GM12878 (cell line): Measurements from ENCODE around the gene PDE6G.
A peak's percentile ranks its signal among the peaks of the same experiment; 100 is the strongest.

Experiments
- CTCF ChIP-seq, 3 experiments: IDR thresholded peaks in 2 of 3; conservative IDR thresholded peaks in 1 of 3; 2 replicates each; pipeline ENCODE4 v1.5.1; 2011; ENCODE audit warnings: low read depth in 3 of 3, low read length in 3 of 3, mild to moderate bottlenecking in 3 of 3, control low read depth in 2 of 3, moderate library complexity in 2 of 3, inconsistent platforms in 1 of 3, mixed read lengths in 1 of 3; ENCODE audit not compliant: control insufficient read depth in 2 of 3, insufficient read depth in 1 of 3; ENCODE audit errors: extremely low read depth in 1 of 3
- FOS ChIP-seq: IDR thresholded peaks from 3 replicates; pipeline ENCODE4 v1.6.1; 2011; ENCODE audit warnings: borderline replicate concordance; ENCODE audit not compliant: insufficient read length; ENCODE audit errors: extremely low read depth
- MLLT1 ChIP-seq: fragments of 450-650 bp; IDR thresholded peaks from 2 replicates; pipeline ENCODE4 v1.6.1; 2016; ENCODE audit warnings: mild to moderate bottlenecking
- MYB ChIP-seq: fragments of 150-350 bp; IDR thresholded peaks from 2 replicates; pipeline ENCODE4 v1.6.1; 2014; ENCODE audit warnings: mild to moderate bottlenecking, low read depth, low read length, borderline replicate concordance
- NFYA ChIP-seq: IDR thresholded peaks from 2 replicates; pipeline ENCODE4 v1.6.1; 2011; ENCODE audit warnings: low read depth, mild to moderate bottlenecking, low read length, improper control_type of control experiment, borderline replicate concordance
- POLR2AphosphoS5 ChIP-seq: IDR thresholded peaks from 2 replicates; pipeline ENCODE4 v1.6.1; 2011; ENCODE audit warnings: mild to moderate bottlenecking, low read length, inconsistent platforms
- TF ChIP-seq, protein P1 (sequence below): IDR thresholded peaks from 2 replicates; pipeline ENCODE4 v1.6.1; 2012; ENCODE audit warnings: low read depth, low read length, improper control_type of control experiment

DNA sequence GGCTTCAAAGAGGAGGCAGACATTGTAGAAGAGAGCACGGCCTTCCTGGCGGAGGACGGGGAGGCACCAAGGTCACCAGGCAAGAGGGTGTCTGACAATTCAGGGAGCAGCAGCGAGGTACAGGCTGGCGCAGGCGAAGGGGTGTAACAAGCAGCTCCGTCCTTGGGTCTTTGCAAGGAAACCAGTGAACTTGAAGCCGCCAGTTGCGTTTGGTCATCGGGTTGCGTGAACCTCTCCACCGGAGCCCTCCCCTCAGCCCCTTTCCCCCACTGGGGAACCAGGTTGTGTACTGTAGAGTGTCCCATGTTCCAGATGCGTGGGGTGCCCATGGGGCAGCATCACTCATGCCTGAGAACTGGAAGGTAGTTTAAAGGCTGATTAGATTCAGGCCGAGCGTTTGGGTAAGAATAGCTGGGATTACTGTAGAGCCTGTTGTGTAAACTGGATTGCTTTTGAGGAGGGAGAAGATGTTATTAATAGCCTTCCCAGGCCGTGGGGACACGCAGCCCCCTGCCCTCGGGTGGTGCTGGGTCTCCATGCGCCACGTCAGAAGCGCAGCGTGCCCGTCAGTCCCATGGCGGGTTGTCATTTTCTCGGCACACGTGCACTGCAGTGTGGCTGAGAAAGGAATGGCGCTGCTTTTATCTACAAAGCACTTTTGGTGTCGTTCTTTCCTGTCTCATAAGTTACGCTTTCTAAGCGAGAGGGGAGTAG is 49.3 kb upstream of the PDE6G start:
- TF ChIP-seq, protein P1, sequence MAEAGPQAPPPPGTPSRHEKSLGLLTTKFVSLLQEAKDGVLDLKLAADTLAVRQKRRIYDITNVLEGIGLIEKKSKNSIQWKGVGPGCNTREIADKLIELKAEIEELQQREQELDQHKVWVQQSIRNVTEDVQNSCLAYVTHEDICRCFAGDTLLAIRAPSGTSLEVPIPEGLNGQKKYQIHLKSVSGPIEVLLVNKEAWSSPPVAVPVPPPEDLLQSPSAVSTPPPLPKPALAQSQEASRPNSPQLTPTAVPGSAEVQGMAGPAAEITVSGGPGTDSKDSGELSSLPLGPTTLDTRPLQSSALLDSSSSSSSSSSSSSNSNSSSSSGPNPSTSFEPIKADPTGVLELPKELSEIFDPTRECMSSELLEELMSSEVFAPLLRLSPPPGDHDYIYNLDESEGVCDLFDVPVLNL = no peak
- TF ChIP-seq POLR2AphosphoS5 (peak; percentile 62; the same call in 1 of the 2 replicates), MYB (no peak), MLLT1 (no peak), CTCF (IDR thresholded peaks at IDR 0.05 in 2 of 3, conservative IDR thresholded peaks at IDR 0.05 in 1 of 3; ENCODE audit: control insufficient read depth in 2 of 3, extremely low read depth in 1 of 3, insufficient read depth in 1 of 3, low read depth in 3 of 3, low read length in 3 of 3) (no peak), NFYA (no peak), FOS (no peak)
